ENCODE data around the gene ZNF467. TPM values are rescaled to one million over a fixed set of nuclear protein-coding genes. Genes with fewer than 3 reads are reported as not detected.

Gene ZNF467
- total RNA-seq, 1 experiment from 2014 or later: 11.3 TPM

GRCh38 chr7:149733131-149733923, 40.1 kb downstream of the ZNF467 start:
- ChIA-PET RAD21 (ENCODE audit: low non-redundant PET in 1 of 2, low total read pairs in 2 of 2, uncharacterized antibody in 2 of 2, unreplicated experiment in 2 of 2) (no interaction called here), POLR2A (no interaction called here), CTCF (interaction anchor here (2.1 kb wide), 1 partner anchor 9 kb away, joined by 6 read pairs; no protein-coding TSS in a partner anchor)
- Histone ChIP-seq H3K4me3 (replicated peaks in 1 of 2; ENCODE audit: low read depth in 1 of 2, low read length in 2 of 2) (no peak overlapping the region), H3K9me3 (ENCODE audit: control insufficient read depth in 1 of 2, insufficient read depth in 1 of 2, low read depth in 1 of 2, low read length in 2 of 2) (no peaks in the 10 kb centered on the region), H4K20me1 (ENCODE audit: insufficient read depth) (no peaks in the 10 kb centered on the region), H3K4me2 (ENCODE audit: low read length) (no peak overlapping the region), H2AFZ (ENCODE audit: low read depth, low read length, poor library complexity, severe bottlenecking) (no peak overlapping the region), H3K36me3 (ENCODE audit: control insufficient read depth in 1 of 2, insufficient read depth in 2 of 2, low read length in 2 of 2) (no peaks in the 10 kb centered on the region), H3K9me2 (ENCODE audit: insufficient read depth) (no peaks in the 10 kb centered on the region), H3K79me2 (ENCODE audit: insufficient read depth, low read length) (no peaks in the 10 kb centered on the region), H3K4me1 (ENCODE audit: control insufficient read depth in 1 of 2, insufficient read depth in 2 of 2, low read length in 2 of 2) (no peaks in the 10 kb centered on the region; a peak in 1 of 4 replicates), H3K9ac (ENCODE audit: low read length) (no peak overlapping the region), H3K27me3 (ENCODE audit: insufficient read depth, low read length) (no peaks in the 10 kb centered on the region), H3K27ac (ENCODE audit: low read depth, low read length) (no peak overlapping the region)
- no peak for TF ChIP-seq SP1 (IDR thresholded peaks at IDR 0.05; ENCODE audit: low read depth)
- no peak for TF ChIP-seq POLR2A (IDR thresholded peaks at IDR 0.05; ENCODE audit: borderline replicate concordance, extremely low read depth, insufficient read depth, insufficient read length)
- no peak for TF ChIP-seq MAX (IDR thresholded peaks at IDR 0.05)
- TF ChIP-seq ZNF274 (IDR thresholded peaks at IDR 0.05; ENCODE audit: low read depth, low read length): no peak
- TF ChIP-seq POLR2AphosphoS5 (IDR thresholded peaks at IDR 0.05; ENCODE audit: low read depth, low read length): no peak
- no peak for TF ChIP-seq RAD21 (IDR thresholded peaks at IDR 0.05; ENCODE audit: low read depth)
- TF ChIP-seq ZBTB33 (IDR thresholded peaks at IDR 0.05; ENCODE audit: extremely low read depth, insufficient replicate concordance, low read length): no peak
- no peak for TF ChIP-seq SRF (IDR thresholded peaks at IDR 0.05; ENCODE audit: low read depth)
- TF ChIP-seq CBX3 (IDR thresholded peaks at IDR 0.05; ENCODE audit: low read depth): no peak
- TF ChIP-seq ZFX (IDR thresholded peaks at IDR 0.05): no peak
- TF ChIP-seq SIN3A (IDR thresholded peaks at IDR 0.05; ENCODE audit: low read depth): no peak
- TF ChIP-seq YY1 (IDR thresholded peaks at IDR 0.05; ENCODE audit: extremely low read depth, insufficient replicate concordance, low read depth, low read length): no peak
- TF ChIP-seq JUND (IDR thresholded peaks at IDR 0.05): no peak
- TF ChIP-seq EGR1 (IDR thresholded peaks at IDR 0.05; ENCODE audit: low read depth): no peak
- no peak for TF ChIP-seq ATF3 (IDR thresholded peaks at IDR 0.05)
- DNase-seq (ENCODE audit: low read depth, low spot score) (no peak), ATAC-seq (no peak)
- BruUV-seq (replicated peaks): no TSS peak
- intact Hi-C loops (cut with micrococcal nuclease): no loop called here

Measured in HCT116 (cell line).